Activated naive CD4-positive, alpha-beta T cell treated with anti-CD3 and anti-CD28 coated beads for 36 hours (primary cell): ENCODE data around the gene MEF2B. TPM values are rescaled to one million over a fixed set of nuclear protein-coding genes. Genes with fewer than 3 reads are reported as not detected.

Experiments
- CTCF ChIA-PET: fragments of 350-600 bp; sonication (Branson Sonifier 250); formaldehyde crosslinking; loops from one replicate; lab custom pipeline; 2021; ENCODE audit warnings: antibody characterized with exemption; lab: Charles Lee
- DNase-seq: peaks from one replicate; pipeline ENCODE4 v3.0.0-alpha.2; 2020
- H3K27ac Mint-ChIP-seq: one replicate; pipeline ENCODE4 v1.8.0; 2021; ENCODE audit warnings: mild to moderate bottlenecking, mixed read lengths
- H3K27me3 Mint-ChIP-seq: one replicate; pipeline ENCODE4 v1.8.0; 2021; ENCODE audit warnings: low read depth, mixed read lengths
- H3K36me3 Mint-ChIP-seq: one replicate; pipeline ENCODE4 v1.8.0; 2021; ENCODE audit warnings: low read depth, mixed read lengths
- H3K4me1 Mint-ChIP-seq: one replicate; pipeline ENCODE4 v1.8.0; 2021; ENCODE audit warnings: low read depth, mixed read lengths
- H3K4me3 Mint-ChIP-seq: one replicate; pipeline ENCODE4 v1.8.0; 2021; ENCODE audit warnings: mild to moderate bottlenecking, moderate library complexity, mixed read lengths
- H3K9me3 Mint-ChIP-seq: one replicate; pipeline ENCODE4 v1.8.0; 2021; ENCODE audit warnings: mixed read lengths
- intact Hi-C: fragments of 100-400 bp; cut with micrococcal nuclease; formaldehyde crosslinking; loops from one replicate; pipeline ENCODE4 v1.15.1; 2023
- total RNA-seq, 2 experiments: library from RNA; stranded (reverse); gene quantifications; one replicate each; pipeline ENCODE4 v1.2.3, GENCODE V29; 2021

MEF2B gene
- 1 to 10 TPM; 3.1 to 4.6 TPM for total RNA-seq

DNA sequence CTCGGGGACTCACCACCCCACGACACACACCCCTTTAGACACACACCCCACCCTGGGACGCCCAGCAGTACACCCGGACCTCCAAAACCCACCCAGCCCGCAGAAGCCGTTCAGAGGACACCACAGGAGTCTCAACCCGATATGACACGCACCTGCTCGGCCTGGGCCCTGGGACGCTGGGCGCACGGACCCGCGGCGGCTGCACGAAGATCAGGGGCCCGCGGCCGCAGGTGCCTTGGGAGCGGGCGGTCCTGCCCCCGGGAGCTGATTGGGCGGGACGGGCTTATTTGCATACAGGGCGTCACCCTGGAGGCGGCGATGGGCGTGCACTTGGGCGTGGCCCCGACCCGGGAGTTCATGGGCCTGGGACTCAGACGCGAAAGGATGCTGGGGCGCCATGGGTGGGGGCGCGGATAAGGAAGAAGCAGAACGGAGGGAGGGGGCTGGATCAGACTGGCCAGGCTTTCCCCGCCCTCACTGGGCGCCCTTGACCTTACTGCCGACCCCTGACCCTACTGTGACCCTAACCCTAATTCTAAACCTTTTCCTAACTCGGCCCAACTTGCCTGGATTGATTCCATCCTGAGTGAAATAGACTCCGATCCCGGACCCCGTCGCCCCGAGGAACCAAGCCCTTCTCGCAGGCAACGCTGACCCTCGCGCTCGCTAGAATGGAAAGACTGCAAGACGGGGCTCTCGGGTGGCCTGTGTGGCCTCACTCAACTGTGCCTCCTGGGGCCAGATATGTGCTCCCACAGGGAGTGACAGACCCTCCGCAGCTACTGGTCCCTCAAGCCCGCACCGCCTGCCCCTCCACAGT lies at the start of gene MEF2B:
Gene MEF2B (minus strand): TSS at position 211 of the 820 bp plus-strand sequence. CDS start 19,528 bp downstream, outside the sequence.
- CTCF ChIA-PET: no interaction called here

DNA sequence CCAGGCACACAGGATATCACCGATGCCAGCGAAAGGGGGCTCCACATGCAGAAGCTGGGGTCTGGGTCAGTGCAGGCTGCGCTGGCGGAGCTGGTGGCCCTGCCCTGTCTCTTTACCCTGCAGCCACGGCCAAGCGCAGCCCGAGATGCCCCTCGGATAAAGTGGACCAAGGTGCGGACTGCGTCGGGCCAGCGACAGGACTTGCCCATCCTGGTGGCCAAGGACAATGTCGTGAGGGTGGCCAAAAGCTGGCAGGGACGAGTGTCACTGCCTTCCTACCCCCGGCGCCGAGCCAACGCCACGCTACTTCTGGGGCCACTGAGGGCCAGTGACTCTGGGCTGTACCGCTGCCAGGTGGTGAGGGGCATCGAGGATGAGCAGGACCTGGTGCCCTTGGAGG lies 48.8 kb upstream of the MEF2B start:
- H3K36me3 Mint-ChIP-seq: no peaks in the 10 kb centered on the region
- no peak overlapping the region for H3K27ac Mint-ChIP-seq
- H3K9me3 Mint-ChIP-seq: no peaks in the 10 kb centered on the region
- H3K27me3 Mint-ChIP-seq: peaks cover 25% of the 10 kb centered on the region
- CTCF ChIA-PET: no interaction called here
- intact Hi-C loops: no loop called here
- peaks cover 2% of the 10 kb centered on the region for H3K4me1 Mint-ChIP-seq
- DNase-seq: no peak
- H3K4me3 Mint-ChIP-seq: no peak overlapping the region

More for the DNA sequence above, at the start of gene MEF2B:
- intact Hi-C loops: no loop called here
- H3K27ac Mint-ChIP-seq: no peak within 1 kb of the TSS
- no peaks in the 10 kb centered on the region for H3K9me3 Mint-ChIP-seq
- no peaks in the 10 kb centered on the region for H3K36me3 Mint-ChIP-seq
- H3K27me3 Mint-ChIP-seq: no peaks in the 10 kb centered on the region
- H3K4me3 Mint-ChIP-seq: peak within 1 kb of the TSS; percentile 28
- peak; percentile 74 for DNase-seq
- peaks cover 11% of the 10 kb centered on the region for H3K4me1 Mint-ChIP-seq

- Mint-ChIP-seq H3K27ac (no peak overlapping the region), H3K9me3 (no peaks in the 10 kb centered on the region), H3K4me1 (peaks cover 2% of the 10 kb centered on the region), H3K27me3 (peaks cover 35% of the 10 kb centered on the region), H3K4me3 (no peak overlapping the region), H3K36me3 (no peaks in the 10 kb centered on the region)
- CTCF ChIA-PET: no interaction called here
- no peak for DNase-seq
- intact Hi-C loops: no loop called here
These were observed 47.0 kb upstream of the MEF2B start for GRCh38 chr19:19217099-19217498.

DNA sequence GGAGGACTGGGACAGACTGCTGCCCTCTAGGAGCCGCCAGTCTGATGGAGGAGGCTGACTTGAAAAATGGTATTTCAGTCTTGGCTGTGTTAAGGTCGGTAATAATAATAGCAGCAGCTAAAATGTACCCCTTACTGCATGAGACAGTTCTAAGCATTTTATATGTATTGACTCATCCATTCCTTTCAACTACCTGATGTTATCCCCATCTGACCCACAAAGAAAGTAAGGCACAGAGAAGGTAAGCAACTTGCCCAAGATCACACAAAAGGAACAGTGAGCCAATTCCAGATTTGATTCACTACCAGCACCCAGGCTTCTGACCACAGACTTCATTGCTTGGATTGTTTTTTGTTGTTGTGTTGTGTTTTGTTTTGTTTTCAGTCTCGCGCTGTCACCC lies 45.7 kb upstream of the MEF2B start:
- Mint-ChIP-seq H3K36me3 (no peaks in the 10 kb centered on the region), H3K27ac (no peak overlapping the region), H3K27me3 (peaks cover 41% of the 10 kb centered on the region), H3K9me3 (no peaks in the 10 kb centered on the region), H3K4me1 (peaks cover 2% of the 10 kb centered on the region), H3K4me3 (no peak overlapping the region)
- intact Hi-C loops: no loop called here
- no peak for DNase-seq
- CTCF ChIA-PET: no interaction called here

- Mint-ChIP-seq H3K27me3 (peaks cover 41% of the 10 kb centered on the region), H3K4me1 (peaks cover 2% of the 10 kb centered on the region), H3K36me3 (no peaks in the 10 kb centered on the region), H3K27ac (no peak overlapping the region), H3K9me3 (no peaks in the 10 kb centered on the region), H3K4me3 (no peak overlapping the region)
- peak; percentile 54 for DNase-seq
- CTCF ChIA-PET: no interaction called here
- intact Hi-C loops: no loop called here
These were observed 44.8 kb upstream of the MEF2B start for GRCh38 chr19:19214892-19215291.

GRCh38 chr19:19214159-19214490 lies 44.1 kb upstream of the MEF2B start:
- Mint-ChIP-seq H3K27ac (no peak overlapping the region), H3K4me1 (peaks cover 2% of the 10 kb centered on the region), H3K4me3 (no peak overlapping the region), H3K9me3 (no peaks in the 10 kb centered on the region), H3K36me3 (no peaks in the 10 kb centered on the region), H3K27me3 (peaks cover 41% of the 10 kb centered on the region)
- intact Hi-C loops: no loop called here
- CTCF ChIA-PET: interaction anchor here (0.7 kb wide), 1 partner anchor 20 kb away, joined by 3 read pairs; no protein-coding TSS in a partner anchor
- DNase-seq: no peak

- Mint-ChIP-seq H3K27me3 (peaks cover 41% of the 10 kb centered on the region), H3K4me1 (peaks cover 2% of the 10 kb centered on the region), H3K4me3 (no peak overlapping the region), H3K9me3 (no peaks in the 10 kb centered on the region), H3K27ac (no peak overlapping the region), H3K36me3 (no peaks in the 10 kb centered on the region)
- CTCF ChIA-PET: interaction anchor here (0.7 kb wide), 1 partner anchor 20 kb away, joined by 3 read pairs; no protein-coding TSS in a partner anchor
- DNase-seq: no peak
- intact Hi-C loops: no loop called here
These were observed 43.5 kb upstream of the MEF2B start for GRCh38 chr19:19213426-19214158.

DNA sequence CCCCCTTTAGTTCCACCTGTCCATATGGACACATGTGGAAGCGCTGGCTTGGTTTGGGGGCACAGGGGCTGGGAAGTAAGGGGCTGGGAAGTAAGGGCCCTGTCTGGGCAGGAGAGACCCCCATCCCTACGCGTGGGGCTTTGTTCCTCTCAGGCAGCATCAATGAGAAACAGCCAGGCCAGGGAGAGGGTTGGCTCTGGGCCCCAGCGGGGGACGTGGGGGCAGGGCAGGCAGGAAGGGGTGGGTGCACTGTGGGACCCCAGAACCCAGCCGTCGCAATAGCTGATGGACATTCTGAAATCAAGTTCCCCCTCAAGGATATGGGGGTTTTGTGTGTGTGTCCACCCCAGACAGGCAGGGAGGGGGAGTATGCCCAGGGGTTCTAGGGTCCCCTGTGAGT lies 42.9 kb upstream of the MEF2B start:
- H3K4me3 Mint-ChIP-seq: no peak overlapping the region
- CTCF ChIA-PET: no interaction called here
- intact Hi-C loops: no loop called here
- H3K9me3 Mint-ChIP-seq: no peaks in the 10 kb centered on the region
- no peaks in the 10 kb centered on the region for H3K36me3 Mint-ChIP-seq
- H3K27ac Mint-ChIP-seq: no peak overlapping the region
- H3K4me1 Mint-ChIP-seq: peaks cover 2% of the 10 kb centered on the region
- H3K27me3 Mint-ChIP-seq: peaks cover 41% of the 10 kb centered on the region
- DNase-seq: no peak

GRCh38 chr19:19211499-19212420 lies 41.7 kb upstream of the MEF2B start, which contains the start of gene NCAN:
NCAN (plus strand) TSS chr19:19211958; CDS start chr19:19216954, 4,996 bp downstream.
- Mint-ChIP-seq H3K27me3 (peaks cover 36% of the 10 kb centered on the region), H3K27ac (no peak within 1 kb of the TSS), H3K9me3 (no peaks in the 10 kb centered on the region), H3K36me3 (no peaks in the 10 kb centered on the region), H3K4me1 (peaks cover 14% of the 10 kb centered on the region), H3K4me3 (no peak within 1 kb of the TSS)
- CTCF ChIA-PET: no interaction called here
- intact Hi-C loops: no loop called here
- DNase-seq: no peak

- H3K36me3 Mint-ChIP-seq: no peaks in the 10 kb centered on the region
- DNase-seq: no peak
- H3K4me3 Mint-ChIP-seq: no peak overlapping the region
- H3K9me3 Mint-ChIP-seq: no peaks in the 10 kb centered on the region
- peaks cover 15% of the 10 kb centered on the region for H3K4me1 Mint-ChIP-seq
- H3K27ac Mint-ChIP-seq: no peak overlapping the region
- H3K27me3 Mint-ChIP-seq: peaks cover 25% of the 10 kb centered on the region
- intact Hi-C loops: no loop called here
- CTCF ChIA-PET: interaction anchor here (1.0 kb wide), 1 partner anchor 54 kb away, joined by 3 read pairs; a partner anchor contains a TSS
These were observed 39.3 kb upstream of the MEF2B start for GRCh38 chr19:19209372-19209771.

DNA sequence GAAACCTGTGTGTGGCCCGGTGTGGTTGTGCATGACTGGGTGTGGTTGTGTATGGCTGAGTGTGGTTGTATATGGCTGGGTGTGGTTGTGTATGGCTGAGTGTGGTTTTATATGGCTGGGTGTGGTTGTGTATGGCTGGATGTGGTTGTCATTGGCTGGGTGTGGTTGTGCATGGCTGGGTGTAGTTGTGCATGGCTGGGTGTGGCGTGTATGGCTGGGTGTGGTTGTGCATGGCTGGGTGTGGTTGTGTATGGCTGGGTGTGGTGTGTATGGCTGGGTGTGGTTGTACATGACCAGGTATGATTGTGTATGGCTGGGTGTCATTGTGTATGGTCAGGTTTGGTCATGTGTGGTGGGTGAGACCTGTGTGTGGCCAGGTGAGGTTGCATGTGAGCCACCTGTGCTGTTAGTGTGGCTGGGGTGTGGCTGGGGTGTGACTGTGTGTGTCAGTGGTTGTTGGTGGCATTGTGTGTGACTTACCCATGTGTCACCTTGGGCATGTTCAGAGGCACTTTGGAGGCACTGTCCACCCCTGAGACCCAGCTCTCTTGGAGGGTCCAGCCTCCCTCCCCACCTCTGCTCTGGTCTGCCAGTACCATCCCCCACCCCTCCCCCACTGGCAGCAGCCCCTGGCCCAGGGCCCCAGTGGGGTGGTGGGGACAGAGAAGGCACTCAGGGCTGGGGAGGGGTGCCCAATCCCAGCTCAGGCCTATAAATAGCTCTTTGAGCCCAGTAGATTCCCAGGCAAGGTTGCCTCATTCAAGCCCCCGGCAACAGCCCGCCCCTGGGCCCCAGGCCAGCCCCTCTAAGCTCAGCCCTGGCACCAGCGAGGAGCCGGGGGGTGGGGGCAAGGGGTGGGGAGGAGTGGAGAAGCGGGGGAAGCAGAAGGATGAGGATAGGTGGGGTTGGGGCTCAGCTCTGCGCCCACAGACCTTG lies 37.8 kb upstream of the MEF2B start:
- H3K9me3 Mint-ChIP-seq: no peaks in the 10 kb centered on the region
- no peak for DNase-seq
- intact Hi-C loops: no loop called here
- no peak overlapping the region for H3K4me3 Mint-ChIP-seq
- H3K36me3 Mint-ChIP-seq: peaks cover 1% of the 10 kb centered on the region
- H3K27me3 Mint-ChIP-seq: peaks cover 11% of the 10 kb centered on the region
- CTCF ChIA-PET: no interaction called here
- H3K4me1 Mint-ChIP-seq: peaks cover 17% of the 10 kb centered on the region
- no peak overlapping the region for H3K27ac Mint-ChIP-seq
